DMS53 (cell line): Measurements from ENCODE around the gene KRT85.
"Not testable (repeated sequence)": the region's sequence is repeated elsewhere in the genome, so short reads cannot be mapped to it uniquely, and the experiment has no call there.

Experiments
- DNase-seq: peaks from one replicate; lab custom pipeline; 2025; lab: John Stamatoyannopoulos, UW

The KRT85 gene

GRCh38 chr12:52366738-52367485 lies at the start of gene KRT85:
TSS of gene KRT85 (minus strand) at chr12:52367481. CDS start at chr12:52367405, 76 bp downstream.
- DNase-seq, result no peak

- no peak for DNase-seq
Observed at GRCh38 chr12:52416795-52417194, 49.5 kb upstream of the KRT85 start.

- DNase-seq, result no peak
Observed at GRCh38 chr12:52415870-52416750, 48.8 kb upstream of the KRT85 start.

GRCh38 chr12:52414936-52415335 lies 47.7 kb upstream of the KRT85 start:
- no peak for DNase-seq

- no peak for DNase-seq
Observed at GRCh38 chr12:52413782-52414345, 46.6 kb upstream of the KRT85 start.

- no peak for DNase-seq
Observed at GRCh38 chr12:52413202-52413601, 45.9 kb upstream of the KRT85 start.

- no peak for DNase-seq
Observed at GRCh38 chr12:52411815-52412214, 44.5 kb upstream of the KRT85 start.

- not testable (repeated sequence) for DNase-seq
Observed at GRCh38 chr12:52410589-52411248, 43.4 kb upstream of the KRT85 start.

- DNase-seq, result no peak
Observed at GRCh38 chr12:52407918-52408317, 40.6 kb upstream of the KRT85 start.

- no peak for DNase-seq
Observed at GRCh38 chr12:52405922-52406385, 38.7 kb upstream of the KRT85 start, which contains the start of gene KRT82. TSS of gene KRT82 (minus strand) at chr12:52406335. CDS start at chr12:52406277, 58 bp downstream.

GRCh38 chr12:52404951-52405350 lies 37.7 kb upstream of the KRT85 start:
- no peak for DNase-seq

GRCh38 chr12:52403561-52403960 lies 36.3 kb upstream of the KRT85 start:
- DNase-seq, result no peak

GRCh38 chr12:52402873-52403540 lies 35.7 kb upstream of the KRT85 start:
- no peak for DNase-seq

- DNase-seq, result no peak
Observed at GRCh38 chr12:52402377-52402776, 35.1 kb upstream of the KRT85 start.

- no peak for DNase-seq
Observed at GRCh38 chr12:52401926-52402325, 34.6 kb upstream of the KRT85 start.

- no peak for DNase-seq
Observed at GRCh38 chr12:52401526-52401925, 34.2 kb upstream of the KRT85 start.

- DNase-seq, result no peak
Observed at GRCh38 chr12:52400906-52401305, 33.6 kb upstream of the KRT85 start.

- no peak for DNase-seq
Observed at GRCh38 chr12:52399756-52400155, 32.5 kb upstream of the KRT85 start.

- DNase-seq, result peak; percentile 8
Observed at GRCh38 chr12:52398176-52398575, 30.9 kb upstream of the KRT85 start.

- no peak for DNase-seq
Observed at GRCh38 chr12:52396656-52397055, 29.4 kb upstream of the KRT85 start.

GRCh38 chr12:52395761-52396434 lies 28.6 kb upstream of the KRT85 start:
- peak; percentile 76 for DNase-seq
